Hematopoietic multipotent progenitor cell treated with erythropoietin and hydrocortisone succinate and interleukin-3 and kit ligand, for 15 days (in vitro differentiated cells): ENCODE data around the gene C6.
"Not testable (repeated sequence)": the region's sequence is repeated elsewhere in the genome, so short reads cannot be mapped to it uniquely, and the experiment has no call there.

ENCODE experiments used
- DNase-seq: peaks from one replicate; pipeline ENCODE4 v3.0.0-alpha.2; 2015; ENCODE audit warnings: low spot score

The C6 gene

DNA sequence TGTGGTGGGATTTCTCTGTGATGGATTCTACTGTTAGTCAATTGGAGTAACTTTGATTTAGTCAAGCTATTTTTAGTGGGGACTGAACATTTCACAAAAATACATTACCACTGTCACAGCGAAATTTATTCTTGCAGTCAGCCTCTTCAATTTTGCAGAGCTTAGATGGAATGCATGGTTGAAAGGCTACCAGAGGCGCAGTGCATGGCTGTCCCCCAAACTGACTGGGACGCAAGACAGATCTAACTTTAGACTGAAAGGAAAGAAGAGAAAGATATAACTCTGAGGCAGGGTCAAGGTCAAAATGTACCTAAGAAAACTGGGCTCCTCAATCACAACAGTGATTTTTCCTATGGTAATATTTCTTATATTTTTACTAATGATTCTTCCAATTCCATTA lies 13.7 kb downstream of the C6 start:
- no peak for DNase-seq

DNA sequence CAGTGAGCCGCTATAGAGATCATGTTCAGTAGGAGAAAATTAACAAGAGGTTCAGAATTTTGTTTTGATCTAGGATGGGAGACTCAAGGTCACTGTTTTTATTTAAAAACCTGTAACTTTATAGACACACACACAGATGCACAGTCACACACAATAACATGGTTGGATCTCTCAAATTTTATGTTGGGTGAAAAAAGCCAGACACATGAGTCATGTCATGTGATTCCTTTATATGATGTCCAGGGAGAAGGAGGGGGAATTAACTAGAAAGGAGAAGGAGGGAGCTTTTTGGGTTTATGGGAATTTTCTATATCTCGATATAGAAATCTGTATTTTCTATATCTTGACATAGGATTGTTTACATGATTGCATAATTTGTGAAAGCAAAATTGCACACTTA lies 17.1 kb downstream of the C6 start:
- no peak for DNase-seq

DNA sequence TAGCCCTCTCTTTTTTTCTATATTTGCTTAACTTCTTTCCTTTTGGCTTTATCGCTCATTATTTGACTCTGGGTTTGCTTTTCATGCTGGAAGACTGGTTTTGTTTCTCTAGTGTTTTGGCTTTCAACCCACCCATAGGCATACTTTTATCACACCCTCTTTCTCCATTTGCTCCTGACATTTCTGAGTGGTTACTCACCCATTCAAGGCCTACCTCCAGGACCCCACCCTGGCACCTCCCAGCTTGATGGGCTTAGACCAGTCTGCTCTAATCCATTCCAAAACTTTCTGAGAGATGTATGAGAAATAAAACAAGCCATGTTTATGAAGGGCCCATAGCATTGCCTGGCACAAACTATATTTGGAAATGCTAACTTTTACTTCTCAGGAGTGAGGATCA lies 18.1 kb downstream of the C6 start:
- DNase-seq: no peak

GRCh38 chr5:41194339-41194738 lies 19.0 kb downstream of the C6 start:
- no peak for DNase-seq

GRCh38 chr5:41193456-41194205 lies 19.7 kb downstream of the C6 start:
- DNase-seq: no peak

GRCh38 chr5:41191249-41191648 lies 22.1 kb downstream of the C6 start:
- DNase-seq: no peak

- no peak for DNase-seq
These were observed 27.2 kb downstream of the C6 start for GRCh38 chr5:41186143-41186542.

DNA sequence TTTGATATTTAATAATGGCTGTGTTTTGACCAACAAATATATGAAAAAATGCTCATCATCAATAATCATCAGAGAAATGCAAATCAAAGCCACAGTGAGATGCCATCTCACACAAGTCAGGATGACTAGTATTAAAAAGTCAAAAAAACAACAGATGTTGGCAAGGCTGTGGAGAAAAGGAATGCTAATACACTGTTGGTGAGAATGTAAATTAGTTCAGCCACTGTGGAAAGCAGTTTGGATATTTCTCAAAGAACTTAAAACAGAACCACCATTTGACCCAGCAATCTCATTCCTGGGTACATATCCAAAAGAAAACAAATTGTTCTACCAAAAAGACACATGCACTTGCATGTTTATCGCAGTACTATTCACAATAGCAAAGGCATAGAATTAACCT lies 30.0 kb downstream of the C6 start:
- not testable (repeated sequence) for DNase-seq

DNA sequence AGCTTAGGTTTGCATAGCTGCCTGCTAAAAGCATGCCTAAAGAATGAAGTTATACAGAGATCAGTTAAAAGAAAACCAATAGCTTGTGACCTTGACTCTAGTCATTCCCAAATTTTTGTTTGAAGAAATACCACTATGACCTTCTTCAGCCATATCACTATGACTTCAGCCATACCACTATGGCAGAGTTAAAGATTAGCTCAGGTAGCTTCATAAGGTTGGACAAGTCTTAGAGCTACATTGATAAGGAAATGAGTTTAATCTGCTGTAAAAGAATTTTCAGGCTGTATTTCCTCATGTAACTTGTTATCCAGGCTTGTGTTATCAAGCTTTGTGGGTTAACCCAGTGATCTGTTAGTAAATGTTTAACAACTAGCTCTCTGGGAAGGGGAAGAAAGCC lies 30.7 kb downstream of the C6 start:
- no peak for DNase-seq

GRCh38 chr5:41181691-41182564 lies 31.4 kb downstream of the C6 start:
- DNase-seq: no peak

DNA sequence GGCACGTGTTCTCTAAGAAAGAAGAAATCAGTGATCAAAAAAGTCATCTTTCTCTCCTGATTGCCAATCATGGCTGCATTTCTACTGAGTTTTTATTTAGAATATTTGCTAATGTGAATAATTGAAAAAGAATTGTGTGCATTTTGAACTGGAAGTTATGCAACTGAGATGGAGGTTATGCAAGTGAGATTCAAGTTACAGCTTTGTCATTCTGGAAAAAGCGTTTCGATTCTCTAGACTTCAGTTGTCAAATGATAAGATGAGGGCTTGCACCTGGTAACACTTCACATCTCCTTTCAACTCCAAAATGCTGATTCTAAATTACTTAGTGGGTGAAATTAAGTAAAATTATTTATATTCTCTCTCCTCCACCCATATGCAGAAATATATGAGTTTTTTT lies 36.4 kb downstream of the C6 start:
- no peak for DNase-seq

DNA sequence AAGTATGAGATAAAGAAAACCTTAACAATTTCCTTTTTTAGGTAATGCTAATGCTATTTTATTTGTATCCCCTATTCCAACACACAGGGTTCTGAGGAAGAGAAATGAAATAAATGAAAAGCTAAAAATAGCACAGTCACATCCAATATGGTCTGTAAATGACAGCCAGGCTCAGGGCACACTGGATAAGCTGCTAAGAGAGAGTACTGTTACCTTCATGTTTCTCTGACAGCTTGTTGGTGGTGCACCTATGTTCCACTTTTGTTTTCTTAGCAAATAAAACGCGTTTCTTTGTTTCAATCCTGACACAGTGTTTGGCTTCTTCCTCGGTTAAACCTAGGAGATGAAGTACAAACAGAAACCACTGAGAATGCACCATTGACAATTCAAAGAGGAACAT lies 41.3 kb downstream of the C6 start:
- DNase-seq: no peak

DNA sequence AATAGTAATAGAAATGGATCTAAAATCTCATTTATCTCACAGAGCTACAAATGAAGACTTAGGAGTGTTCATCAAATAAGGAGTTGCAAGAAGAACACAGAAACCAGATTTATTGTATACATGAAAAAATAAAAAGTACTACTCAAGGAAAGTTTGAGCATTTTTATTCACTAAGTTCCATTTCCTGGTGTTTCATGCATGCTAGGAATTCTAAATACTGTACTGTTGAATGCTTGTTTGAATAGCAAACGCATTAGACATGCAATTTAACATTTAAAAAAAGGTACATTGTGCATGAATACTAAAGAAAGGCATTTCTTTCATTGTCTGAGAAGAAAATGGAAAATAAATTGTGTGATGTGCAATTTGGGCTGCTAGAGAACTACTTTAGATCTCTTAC lies 52.1 kb downstream of the C6 start:
- no peak for DNase-seq

- DNase-seq: no peak
These were observed 55.9 kb downstream of the C6 start for GRCh38 chr5:41157272-41157894.

DNA sequence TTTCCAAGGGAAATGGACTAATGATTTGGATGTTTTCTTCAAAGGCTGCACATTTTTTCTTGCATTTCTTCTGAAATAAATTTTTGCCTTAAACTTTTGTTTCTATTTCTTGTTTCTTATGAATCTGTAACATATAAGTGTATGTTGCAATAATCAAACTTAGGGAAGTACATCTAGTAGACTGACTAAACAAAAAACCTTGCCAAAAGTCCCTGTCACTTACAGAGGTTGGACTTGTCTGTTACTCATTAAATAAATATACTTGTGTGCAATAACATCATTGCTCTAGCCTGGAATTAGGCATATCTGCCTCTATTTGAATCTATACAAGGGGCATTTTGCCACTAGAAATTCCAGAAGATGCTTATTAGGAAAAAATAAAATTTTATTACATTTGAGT lies 56.6 kb downstream of the C6 start:
- DNase-seq: no peak

DNA sequence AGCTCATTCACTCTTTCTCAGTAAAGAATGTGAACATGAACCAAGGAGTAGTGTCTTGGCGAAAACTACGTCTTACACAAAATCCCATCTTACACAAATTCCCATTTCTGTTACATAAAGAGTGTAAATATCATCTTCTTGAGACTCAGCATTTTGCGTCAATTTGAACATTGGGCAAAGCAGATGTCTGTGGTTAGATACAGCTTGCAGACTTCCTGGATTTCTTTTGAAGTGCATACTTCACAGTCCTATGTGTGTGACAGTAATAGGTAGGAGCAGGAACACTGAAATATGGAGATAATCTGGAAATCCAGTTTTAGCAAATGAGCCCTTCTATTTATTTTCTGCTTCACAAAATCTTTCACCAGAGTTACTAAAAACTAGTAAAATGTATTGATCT lies 58.8 kb downstream of the C6 start:
- DNase-seq: no peak

DNA sequence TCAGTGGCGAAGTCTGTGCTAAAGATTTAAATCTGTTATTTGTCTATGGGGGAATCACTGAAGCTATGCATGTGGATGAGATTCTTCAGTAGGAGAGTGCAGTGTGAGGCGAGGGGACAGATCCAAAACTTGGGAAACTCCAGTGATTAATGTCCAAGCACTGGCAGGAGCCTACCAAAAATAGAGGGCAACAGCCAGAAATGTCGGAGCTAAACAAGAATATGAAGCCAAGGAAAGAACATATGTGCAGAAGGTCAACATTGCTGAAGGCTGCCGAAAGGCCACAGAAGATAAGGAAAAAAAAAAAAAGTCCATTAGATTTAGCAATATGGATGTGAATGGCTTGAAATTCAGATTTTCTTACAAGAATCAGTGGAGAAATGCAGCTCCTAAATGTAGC lies 61.8 kb downstream of the C6 start:
- no peak for DNase-seq

DNA sequence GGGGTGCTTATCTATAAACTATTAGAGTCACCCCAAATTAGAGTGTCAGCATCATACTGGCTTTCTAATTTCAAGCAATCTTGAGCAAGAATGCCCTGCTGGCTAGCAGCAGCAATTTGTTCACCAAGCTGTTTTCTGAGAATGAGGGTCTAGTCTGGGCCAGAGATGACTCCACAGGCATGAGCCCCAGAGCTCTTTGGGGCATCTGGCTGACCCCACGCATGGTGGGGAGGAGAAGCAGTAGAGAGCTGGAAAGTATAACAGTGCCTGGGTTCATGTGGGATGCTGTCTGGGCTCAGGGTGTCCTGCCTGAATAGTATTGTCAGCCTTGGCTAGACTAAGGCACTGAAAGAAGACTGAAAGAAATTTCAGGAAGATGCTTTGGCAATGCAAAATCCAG lies 64.9 kb downstream of the C6 start:
- DNase-seq: no peak

- no peak for DNase-seq
These were observed 68.0 kb downstream of the C6 start for GRCh38 chr5:41145306-41145705.

DNA sequence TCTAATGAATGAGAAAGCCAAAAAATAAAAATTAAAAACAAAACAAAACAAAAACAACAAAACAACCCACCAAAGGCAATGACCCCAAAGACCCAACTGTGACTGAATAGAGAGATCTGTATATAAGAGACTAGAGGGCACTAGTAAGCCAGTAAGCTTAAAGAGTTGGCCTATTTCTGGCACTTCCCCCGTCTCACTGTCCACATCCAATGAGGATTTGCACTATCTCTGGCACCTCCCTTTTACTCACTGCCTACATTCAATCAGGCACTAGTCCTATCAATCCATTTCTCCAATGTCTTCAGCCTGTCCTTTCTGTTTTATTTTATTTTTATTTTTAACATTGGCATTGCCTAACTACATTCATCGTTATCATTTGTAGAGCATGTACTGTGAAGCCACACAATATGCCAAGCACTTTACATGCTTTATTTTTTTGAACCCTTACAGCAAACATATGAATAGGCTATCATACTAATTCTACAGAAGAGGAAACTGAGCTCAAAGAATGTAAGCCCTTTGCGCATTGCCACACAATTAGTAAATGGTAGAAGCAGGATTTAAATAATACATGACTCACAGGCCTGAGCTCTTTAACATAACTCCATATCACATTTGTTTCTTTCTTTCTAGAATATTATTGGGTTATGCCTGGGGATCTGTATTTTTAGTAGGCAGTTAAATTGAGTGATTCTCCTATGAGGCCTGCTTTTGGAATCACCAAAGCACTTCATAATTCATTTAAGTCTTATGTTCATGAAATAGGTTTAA lies 70.0 kb downstream of the C6 start:
- DNase-seq: no peak

DNA sequence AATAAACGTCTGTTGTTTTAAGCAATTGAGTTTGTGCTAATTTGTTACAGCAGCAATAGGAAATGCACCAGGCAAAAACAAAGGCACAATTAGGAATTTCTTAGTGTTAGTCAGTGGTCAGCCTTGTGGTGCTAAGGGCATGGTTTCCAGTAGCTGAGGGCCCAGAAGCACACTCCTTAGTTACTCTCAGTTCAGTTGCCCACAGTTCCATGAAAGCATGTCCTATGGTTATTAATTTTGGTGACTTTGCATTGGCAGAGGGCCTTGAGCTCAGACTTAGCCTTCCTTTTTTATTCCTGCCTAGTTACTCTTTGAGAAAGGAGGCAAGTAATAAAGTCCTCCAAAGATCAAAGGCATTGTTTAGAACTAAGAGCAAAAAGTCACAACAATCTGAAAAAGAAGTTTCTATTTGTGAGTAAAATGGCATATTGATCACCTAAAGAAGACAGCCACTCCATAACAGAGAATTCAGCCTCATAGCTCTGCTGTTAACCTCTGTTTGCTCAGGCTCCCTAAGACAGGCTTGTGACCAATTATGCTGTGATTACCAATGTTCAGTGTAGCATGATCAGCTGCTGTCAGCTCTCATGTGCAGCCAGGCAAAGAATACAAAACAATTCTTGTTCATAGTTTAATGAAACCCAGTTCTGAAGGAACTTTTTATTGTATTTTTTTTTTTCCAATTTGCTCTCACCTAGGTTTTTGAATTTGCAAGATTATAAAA lies 85.2 kb downstream of the C6 start:
- DNase-seq: no peak

- no peak for DNase-seq
These were observed 90.9 kb downstream of the C6 start for GRCh38 chr5:41122459-41122858.
